T-helper 2 cell (primary cell): ENCODE measurements around the gene PRCP.

Experiments
- DNase-seq, 5 experiments: peaks; one replicate each; pipeline versions ENCODE4 v3.0.0 to v3.0.0-alpha.2; 2012 to 2022

PRCP gene

DNA sequence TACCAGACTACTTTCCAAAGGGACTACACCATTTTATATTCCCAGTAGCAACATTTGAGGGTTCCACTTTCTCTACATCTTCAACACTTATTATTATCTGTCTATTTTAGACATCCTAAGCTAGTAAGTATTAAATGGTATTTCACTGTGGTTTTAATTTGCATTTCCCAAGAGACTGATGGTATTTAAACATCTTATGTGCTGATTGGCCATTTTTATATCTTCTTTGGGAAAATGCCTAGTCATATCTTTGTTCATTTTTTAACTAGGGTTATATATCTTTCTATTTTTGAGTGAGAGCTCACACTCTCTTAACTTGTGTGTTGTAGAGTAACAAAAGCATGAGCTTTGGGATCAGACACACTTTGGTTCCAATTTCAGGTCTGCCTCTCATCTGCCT lies 73.7 kb downstream of the PRCP start:
- DNase-seq: no peak

DNA sequence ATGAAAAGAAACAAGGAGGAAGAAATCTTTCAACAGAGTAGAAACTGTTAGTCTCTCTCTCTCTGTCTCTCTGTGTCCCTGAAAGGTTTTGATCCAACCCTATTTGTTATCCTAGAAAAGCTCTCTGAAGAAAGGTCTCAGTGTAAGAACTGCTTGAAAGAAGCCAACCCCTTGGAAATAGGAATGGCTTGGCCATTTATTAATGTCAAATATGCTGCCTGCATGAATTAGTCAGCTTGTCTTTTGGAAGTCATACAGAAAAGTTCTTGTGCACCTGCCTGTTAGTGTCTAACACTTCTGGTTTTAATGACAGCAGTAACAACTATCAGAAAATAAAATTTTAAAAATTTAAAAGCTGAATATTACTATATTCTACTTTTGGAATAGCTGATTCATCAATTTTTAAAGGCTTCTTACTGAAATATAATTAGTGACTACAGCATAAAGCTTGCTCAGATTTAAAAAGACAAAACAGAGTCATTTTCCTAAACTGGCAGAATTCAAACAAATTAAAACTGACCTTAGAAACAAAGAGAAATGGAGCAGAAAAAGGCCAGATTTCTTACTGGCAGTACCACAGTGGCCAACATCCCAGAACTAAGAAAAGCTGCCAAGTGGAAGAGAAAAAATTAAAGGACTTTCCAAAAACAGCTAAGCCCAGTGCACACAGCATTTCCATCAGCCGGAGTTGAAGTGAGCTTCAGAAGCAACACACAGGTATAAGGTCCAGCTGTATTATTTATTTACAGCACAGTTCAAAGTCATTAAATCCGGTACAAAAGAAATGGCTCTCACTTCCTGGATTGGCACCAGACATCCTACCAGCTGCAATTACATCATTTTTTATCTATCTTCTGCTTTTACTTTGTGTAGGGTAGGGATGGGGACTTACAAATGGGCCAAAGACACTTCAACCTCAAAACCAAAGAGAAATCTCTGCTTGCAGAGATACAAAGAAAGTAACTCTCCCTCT lies 76.3 kb downstream of the PRCP start:
- DNase-seq: no peak

DNA sequence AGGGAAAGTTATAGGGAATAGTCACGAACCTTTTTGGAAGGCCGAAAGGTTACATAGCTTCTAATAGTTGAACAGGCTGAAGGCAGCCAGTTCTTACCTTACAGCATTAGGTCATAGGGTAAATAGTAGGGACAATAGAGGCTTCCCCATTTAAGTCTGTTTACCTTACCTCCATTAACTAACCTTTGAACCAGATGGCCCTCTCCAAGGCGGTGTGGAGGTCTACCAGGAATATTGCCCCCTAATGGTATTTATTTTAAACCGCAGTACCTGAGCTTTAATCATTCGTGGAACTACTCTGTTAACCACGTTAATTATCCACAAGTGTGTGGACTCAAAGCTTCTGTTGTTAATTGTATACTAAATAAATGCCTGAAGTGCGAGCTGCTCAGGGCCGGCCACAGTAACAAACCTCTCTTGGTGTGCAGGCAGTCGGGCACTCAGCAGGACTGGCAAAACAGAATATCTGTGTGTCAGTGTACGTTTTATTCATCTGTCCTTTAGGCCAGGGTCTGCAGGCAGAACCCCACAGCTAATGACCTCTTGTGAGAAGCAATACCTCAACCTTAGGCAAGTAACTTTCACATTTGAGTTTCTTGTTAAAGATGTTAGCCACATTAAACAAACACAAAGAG lies 81.7 kb downstream of the PRCP start:
- no peak for DNase-seq

DNA sequence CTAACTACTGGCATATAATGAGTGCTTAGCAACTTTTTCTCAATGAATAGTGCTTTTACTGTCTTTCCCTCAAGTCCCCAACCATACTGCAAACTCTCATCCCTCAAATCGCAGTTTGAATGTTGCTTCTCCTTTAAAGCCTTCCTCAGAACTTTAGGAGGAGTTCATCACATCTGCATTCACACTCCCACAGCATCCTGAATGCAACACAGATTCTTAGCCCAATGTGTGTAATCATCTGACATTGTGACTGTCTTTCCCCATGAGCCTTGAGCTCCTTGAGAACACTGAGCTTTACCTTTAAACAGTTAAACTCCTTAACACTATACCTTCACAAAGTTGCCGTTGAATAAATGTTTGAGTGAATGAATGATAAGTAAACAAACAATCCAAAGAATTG lies 84.8 kb downstream of the PRCP start:
- DNase-seq: no peak

DNA sequence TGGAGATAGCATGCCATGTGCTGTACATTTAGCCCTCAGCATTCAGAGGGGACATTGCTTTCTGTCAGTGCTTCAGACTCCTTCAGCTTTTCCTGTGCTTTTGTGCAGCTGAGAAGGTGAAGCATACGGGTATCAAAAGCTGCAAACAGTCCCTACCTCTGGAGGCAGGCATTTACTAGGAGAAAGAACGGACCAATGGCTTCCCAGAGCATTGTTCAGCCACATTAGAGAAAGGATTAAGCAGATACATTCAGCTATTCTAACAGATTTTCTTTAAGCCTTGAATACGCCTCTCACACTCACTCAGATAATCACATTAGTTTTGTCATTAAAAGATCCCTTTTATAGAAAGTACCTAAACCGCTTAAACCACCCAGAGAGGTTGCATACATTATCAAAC lies 85.9 kb downstream of the PRCP start:
- no peak for DNase-seq

DNA sequence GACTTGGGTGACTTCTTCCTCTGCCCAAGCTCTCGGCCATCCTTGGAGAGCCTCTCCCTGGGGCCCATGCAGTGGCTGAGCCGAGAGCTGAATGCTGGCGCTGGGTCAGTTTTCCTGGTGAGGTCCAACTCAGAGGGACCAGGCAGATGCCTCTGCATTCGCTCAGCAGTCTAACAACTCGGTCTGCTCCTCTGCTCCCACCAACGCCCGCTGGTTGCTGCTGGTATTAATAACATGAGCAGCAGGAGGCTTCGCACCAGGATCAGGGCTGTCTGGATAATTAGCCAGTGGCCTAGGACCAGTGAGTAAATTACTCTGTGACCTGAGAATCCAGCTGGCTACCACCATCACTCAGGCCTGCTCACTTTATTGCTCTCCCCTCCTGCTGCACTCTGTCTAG lies 88.9 kb downstream of the PRCP start:
- DNase-seq: no peak

DNA sequence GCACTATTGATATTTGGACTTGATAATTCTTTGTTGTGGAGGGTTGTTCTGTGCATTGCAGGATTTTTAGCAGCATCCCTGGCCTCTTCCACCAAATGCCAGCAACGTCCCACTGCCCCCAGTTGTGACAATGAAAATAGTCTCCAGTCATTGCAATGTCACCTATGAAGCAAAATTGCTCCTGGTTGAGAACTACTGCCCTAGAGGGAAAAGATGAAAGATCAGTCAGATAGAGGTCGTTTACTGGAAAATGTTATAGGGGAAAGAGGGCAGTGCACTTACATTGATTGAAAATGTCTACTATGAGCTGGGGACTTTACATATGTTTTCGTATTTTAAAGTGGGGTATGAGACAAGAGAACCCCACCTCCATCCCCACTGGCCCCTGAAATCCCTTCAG lies 89.5 kb downstream of the PRCP start:
- no peak for DNase-seq

DNA sequence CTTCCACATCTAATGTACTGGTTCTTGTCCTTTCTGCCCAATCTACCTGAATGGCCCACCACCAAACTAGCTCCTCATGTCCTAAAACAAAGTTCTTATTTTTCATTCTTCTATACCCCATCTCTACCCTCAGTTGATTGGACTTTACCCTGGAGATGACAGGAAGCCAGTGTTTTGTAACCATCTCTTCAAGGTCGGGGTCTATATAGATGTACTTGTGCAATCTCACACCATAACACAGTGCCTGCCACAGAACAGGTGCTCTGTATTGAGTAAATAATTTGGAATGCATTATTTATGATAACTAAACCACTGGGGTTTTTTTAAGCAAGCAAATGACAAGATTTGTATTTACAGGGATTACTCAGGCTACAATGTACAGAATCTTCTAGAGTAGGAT lies 89.9 kb downstream of the PRCP start:
- DNase-seq: no peak

DNA sequence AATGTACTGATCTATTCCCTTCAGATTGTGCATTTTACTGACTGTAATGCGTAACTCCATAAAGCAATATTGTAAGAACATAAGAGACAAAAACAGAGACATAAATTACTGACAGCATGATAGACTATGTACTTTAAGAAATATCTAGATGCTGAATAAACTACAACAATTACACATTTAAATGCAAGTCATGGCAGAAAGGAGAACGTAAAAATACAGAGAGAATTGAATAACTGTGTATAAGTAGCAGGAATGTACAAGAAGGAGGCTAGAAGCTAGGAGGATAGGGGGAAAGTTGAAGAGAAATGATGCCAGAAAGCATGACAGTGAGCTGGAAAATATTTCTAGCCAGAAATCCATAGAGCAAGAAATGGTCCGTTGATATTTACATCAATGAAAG lies 92.6 kb downstream of the PRCP start:
- DNase-seq: no peak

DNA sequence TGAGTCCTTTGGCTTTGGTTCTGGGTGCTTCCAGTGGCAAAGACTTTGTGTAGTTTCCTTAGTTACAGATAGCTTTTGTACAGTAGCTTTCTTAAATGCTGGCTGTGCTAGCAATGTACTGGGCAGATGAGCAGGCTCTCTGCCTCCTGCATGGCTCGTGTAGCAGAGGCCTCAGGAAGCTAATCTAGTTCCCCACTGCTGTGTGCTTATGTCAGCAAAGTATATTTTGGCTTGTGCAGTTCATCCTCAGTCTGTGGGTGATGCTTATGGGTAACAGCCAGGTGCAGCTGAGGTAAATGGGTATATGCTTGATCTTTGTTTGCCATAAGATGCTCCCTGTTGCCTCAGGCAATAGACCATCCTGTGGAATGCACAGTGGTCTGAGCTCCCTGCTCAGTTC lies 97.5 kb downstream of the PRCP start:
- no peak for DNase-seq

DNA sequence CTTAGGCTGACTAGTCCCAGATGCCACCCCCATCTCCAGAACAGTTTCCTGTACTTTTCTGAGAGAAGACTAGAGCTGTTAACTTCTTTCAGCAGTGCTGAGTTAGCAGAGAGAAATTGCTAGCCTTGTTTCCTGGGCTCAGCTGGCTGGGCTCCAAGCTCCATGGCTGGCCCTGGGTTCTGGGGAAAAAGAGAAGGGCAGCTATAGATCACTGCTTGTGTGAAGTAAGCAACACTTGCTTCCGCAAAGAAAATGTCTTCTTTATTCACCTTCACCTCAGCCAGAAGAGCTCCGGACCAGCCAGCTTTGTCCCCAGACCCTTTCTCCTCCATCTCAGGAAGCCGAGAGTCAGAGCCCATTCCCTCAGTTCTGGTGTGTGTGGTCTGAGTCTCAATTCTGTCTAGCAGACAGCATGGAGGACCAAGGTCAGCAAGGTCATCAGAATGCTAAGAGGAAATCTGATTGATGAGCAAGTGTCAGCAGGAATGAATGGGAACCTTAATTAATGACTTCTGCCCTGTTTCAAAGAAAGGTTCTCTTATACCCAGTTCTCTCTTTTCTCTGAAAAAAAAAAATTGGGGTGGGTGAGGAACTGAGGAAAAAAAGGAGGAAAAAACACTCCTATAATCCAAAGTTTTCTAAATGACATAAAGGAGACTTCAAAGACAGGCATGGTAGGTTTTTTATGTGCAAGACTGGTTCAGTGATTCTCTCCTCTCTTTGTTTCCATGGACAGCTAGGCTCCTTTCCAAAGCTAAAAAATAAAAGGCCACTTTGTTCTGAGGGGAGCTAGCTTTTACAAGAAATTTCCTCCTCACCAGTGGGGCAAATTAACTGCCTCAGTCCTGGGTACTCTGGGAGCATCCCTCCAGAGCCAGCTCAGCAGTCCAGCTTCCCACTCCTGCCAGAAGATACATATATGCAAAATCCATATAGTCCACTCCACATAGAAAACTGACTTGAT lies 103.0 kb downstream of the PRCP start:
- no peak for DNase-seq

DNA sequence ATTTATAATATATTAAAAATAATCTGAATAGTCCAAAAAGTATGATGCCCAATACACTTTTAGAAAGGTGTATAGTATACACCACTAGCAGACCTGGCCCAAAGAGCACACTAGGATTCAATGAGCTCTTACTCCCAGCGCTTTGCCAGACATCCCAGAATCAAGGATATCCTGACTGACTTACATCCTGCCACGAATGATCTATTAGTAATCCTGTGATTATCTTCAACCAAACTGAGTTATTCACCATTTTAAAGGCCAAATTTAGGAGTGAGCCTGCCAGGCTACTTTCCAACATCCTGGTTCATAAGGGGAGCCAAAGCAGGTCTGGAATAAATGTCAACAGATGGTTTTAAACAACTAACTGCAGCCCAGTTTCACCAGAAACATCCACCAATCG lies 105.7 kb downstream of the PRCP start:
- DNase-seq: no peak

DNA sequence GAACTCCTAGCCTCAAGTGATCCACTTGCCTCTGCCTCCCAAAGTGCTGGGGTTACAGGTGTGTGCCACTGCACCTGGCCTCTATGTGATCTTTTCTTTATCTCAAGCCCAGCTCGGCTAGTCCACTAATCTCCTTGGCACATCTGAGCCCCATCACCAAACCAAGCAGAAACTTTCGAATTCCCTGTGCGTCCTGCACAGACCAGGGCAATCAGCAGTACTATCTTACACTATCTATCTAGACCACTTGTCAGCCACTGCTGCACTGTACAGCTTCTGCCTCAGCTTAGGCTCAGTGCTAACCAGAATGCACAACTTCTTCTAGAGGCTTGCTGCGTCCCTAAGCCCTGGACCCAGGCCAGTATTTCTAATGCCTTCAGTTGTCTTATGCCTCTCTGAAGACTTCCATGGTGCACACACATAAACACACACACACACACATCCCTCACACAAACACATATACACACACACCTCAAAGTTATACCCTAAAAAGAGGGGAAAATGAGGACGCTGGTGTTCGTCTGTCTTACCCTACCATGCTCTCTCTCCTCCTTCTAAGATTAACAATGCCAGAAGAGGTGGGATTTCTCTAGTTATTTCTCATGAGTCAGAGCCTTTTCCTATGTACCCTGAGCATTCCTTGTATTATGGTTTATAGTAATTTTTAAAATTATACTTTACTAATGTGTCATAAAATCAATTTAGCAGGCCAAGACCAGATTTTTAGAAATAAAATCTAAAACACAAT lies 107.2 kb downstream of the PRCP start:
- DNase-seq: no peak

DNA sequence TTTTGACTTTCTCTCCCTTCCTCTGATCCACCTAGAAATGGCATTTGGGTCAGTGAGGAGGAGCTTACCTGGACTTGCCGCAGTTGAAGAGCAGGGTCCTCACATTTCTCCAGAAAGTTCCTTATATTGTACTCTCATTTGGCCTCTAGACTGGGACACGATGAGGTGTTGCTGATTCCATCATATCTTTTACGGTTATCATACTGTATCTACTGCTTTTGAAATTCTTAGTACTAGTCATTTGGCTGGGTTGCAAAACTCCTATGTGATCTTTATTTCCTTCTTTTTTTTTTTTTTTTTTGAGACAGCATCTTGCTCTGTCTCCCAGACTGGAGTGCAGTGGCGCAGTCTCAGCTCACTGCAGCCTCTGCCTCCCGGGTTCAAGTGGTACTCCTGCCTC lies 107.9 kb downstream of the PRCP start:
- no peak for DNase-seq

DNA sequence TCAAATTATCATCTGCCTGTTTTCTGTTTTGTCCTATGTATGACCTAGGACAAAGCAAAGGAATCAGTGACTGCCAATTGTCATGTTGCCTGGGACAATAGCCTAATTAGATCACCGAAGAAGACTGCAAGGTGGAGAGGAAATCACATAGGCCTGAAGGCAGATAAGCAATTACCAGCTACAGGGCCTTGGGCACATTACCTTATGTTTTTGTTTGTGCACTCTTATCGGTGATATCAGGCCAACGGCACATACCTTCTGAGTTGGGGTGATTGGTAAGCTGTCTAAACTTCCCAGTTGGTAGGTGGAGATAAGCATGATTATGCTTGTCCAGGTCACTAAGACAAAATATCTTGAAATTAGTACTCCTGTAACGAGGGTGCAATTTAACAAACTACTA lies 108.5 kb downstream of the PRCP start:
- DNase-seq: no peak

DNA sequence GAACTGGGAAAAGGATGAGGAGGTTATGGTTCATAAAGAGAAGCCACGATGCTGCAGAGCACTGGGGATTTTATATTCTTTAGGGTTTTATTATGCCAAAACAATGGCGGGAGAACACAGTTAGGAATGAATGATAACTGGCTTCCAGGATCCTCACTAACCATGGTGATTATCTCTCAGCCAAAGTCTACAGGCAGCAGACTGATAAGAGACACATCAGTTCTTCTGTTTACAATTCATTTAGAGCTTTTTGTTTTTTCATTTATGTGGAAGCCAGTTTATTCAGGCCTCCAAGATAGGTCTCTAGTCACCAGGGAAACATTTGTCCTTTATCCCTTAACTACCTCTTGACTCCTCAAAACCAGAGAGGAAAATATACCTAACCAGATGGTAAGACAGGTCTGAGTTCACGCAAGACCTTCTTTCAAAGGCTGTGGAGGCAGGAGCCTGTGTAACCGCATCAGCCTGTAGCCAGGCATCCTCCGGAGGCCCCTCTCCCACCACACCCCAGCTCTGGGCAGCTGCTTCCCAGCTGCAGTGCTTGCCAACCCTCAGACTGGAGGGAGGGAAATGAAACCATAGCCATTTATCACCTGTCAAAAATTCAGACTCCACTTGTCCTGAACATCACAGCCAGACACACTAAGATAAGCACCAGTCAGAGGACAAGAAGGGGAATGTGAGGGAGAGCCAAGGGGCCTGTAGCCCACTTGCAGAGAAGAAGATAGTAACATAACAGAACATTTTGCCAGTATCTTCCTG lies 109.3 kb downstream of the PRCP start:
- DNase-seq: no peak

DNA sequence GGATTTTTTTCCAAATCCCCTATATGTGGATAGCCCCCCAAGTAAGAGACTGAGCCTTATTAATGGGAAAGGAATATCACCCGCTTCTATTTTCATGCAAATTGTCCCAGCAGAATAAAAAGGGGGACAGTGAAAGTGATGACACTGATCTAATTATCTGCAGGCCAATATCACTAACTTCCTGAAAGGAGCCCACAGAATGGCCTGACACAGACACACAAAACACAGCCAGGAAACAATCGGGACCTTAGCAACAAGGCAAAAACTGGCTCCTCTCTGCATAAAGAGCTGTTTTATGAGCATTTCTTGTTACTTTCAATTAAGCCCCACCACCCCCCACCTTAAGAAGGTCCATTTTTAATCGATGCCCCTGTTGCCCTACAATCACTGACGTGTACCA lies 112.2 kb downstream of the PRCP start:
- DNase-seq: no peak

DNA sequence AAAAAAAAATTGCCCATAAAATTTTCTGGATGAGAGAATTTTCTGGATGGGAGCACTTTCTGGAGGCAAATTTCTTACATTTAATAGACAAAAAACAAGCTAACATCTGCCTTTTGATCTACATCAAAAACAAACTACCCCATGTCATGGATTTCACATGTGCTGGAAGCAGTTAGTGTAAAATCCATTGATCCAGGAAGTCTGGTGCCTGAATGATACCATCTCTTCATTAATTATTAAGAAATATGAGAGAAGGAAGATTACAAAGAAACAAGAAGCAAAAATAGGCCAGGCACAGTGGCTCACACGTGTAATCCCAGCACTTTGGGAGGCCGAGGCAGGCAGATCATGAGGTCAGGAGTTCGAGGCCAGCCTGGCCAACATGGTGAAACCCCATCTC lies 113.4 kb downstream of the PRCP start:
- no peak for DNase-seq

DNA sequence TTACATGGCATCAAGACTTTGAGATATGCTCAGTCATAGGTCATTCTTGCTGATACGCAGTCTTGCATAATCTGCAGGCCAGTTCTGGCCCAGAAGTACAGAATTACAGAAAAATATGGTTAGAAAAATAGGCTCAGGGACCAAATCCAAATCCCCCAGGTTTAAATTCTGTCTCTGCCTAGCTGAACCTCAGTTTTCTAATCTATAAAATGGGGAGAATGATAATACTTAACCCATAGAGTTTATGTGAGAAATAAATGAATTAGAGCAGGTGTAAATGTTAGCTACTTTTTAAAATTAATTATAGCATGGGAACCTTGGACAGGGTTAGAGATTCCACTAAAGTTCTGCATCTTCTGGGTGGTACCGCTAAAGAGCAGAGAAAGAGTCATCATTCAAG lies 114.2 kb downstream of the PRCP start:
- no peak for DNase-seq

DNA sequence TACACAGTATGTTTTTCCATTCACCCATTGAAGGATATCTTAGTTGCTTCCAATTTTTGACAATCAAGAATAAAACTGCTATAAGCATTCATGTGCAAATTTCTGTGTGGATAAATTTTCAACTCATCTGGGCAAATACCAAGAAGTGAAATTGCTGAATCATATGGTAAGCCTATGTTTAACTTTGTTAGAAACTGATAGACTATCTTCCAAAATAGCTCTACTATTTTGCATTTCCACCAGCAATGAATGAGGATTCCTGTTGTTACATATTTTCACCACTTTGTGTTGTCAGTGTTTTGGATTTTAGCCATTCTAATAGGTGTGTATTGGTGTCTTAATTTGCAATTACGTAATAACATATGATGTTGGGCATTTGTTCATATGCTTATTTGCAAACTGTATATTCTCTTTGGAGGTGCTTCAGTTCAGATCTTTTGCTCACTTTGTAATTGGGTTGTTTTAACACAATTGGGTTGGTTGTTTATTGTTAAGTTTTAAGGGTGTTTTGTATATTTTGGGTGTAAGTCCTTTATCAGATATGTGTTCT lies 117.3 kb downstream of the PRCP start:
- DNase-seq: no peak

DNA sequence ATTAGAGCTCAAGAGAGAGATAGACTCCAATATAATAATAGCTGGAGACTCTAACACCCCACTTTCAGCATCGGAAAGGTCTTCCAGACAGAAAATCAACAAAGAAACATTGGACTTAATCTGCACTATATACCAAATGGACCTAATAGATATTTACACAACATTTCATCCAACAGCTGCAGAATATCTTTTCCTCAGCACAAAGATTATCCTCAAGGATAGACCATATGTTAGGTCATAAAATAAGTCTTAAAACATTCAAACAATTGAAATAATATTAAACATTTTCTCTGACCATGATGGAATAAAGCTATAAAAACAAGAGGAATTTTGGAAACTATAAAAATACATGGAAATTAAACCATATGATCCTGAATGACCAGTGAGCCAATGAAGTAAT lies 121.5 kb downstream of the PRCP start:
- no peak for DNase-seq
